GM19438 (cell line): ENCODE data around the gene PVALEF.

ENCODE experiments used
- ATAC-seq: cut with Tn5 transposase; IDR thresholded peaks from one replicate; pipeline ENCODE4 v1.9.1; 2021; ENCODE audit warnings: low read depth; ENCODE audit not compliant: unreplicated experiment

The PVALEF gene

GRCh38 chr17:81231766-81232581 lies 66.7 kb downstream of the PVALEF start:
- ATAC-seq: no peak
